Colonic mucosa (tissue), 4 donors: ENCODE measurements around the gene CCDC102B. TPM values are rescaled to one million over a fixed set of nuclear protein-coding genes. Genes with fewer than 3 reads are reported as not detected.

ENCODE experiments used
- DNase-seq: peaks from one replicate; pipeline ENCODE4 v3.0.0-alpha.2; 2020
- H3K27ac ChIP-seq: fragments of 200-600 bp; one replicate; pipeline ENCODE4 v1.8.0; 2021
- H3K27me3 ChIP-seq: fragments of 200-600 bp; one replicate; pipeline ENCODE4 v1.8.0; 2021
- H3K36me3 ChIP-seq: fragments of 200-600 bp; one replicate; pipeline ENCODE4 v1.8.0; 2021
- H3K4me1 ChIP-seq: fragments of 200-600 bp; one replicate; pipeline ENCODE4 v1.8.0; 2021; ENCODE audit warnings: mild to moderate bottlenecking
- H3K4me3 ChIP-seq: fragments of 200-600 bp; one replicate; pipeline ENCODE4 v1.8.0; 2021
- H3K9ac ChIP-seq, 2 donors: one replicate each; pipeline ENCODE4 v1.7.0; 2013; ENCODE audit warnings: control low read depth in 2 of 2, low read depth in 2 of 2, low read length in 2 of 2
- H3K9me3 ChIP-seq: fragments of 200-600 bp; one replicate; pipeline ENCODE4 v1.8.0; 2021
- CTCF ChIP-seq: fragments of 200-600 bp; IDR thresholded peaks from one replicate; pipeline ENCODE4 v1.8.0; 2022; ENCODE audit warnings: antibody characterized with exemption, mild to moderate bottlenecking
- intact Hi-C: fragments of 100-400 bp; cut with DNase I; formaldehyde crosslinking; loops from one replicate; pipeline ENCODE4 v1.14.1; 2022
- total RNA-seq, 2 donors: library from RNA; stranded (reverse); fragmentation: NEBNext Ultra II Directional in 1 of 2; extraction: Animal tissue kit (Norgen Biotek cat#: 25700) in 1 of 2; gene quantifications; one replicate each; pipeline ENCODE4 v1.2.1, GENCODE V29; 2021
- donor health status: healthy.
- donor health status: DM: no; HTN: no; CAD: no.
- donor health status: DM: no; HTN: no; CAD: no.

The CCDC102B gene
- total RNA-seq, 2 donors from 2014 or later, result 1.7 to 3.3 TPM

GRCh38 chr18:68854786-68855391 is 57.0 kb downstream of the CCDC102B start:
- H3K36me3 ChIP-seq, result no peaks in the 10 kb centered on the region
- H3K4me1 ChIP-seq, result no peaks in the 10 kb centered on the region
- intact Hi-C loops, result no loop called here
- no peak overlapping the region for H3K4me3 ChIP-seq
- H3K9ac ChIP-seq, result no peak overlapping the region
- TF ChIP-seq CTCF, result no peak
- no peak for DNase-seq
- no peaks in the 10 kb centered on the region for H3K9me3 ChIP-seq
- H3K27ac ChIP-seq, result no peak overlapping the region
- H3K27me3 ChIP-seq, result no peaks in the 10 kb centered on the region

- H3K27me3 ChIP-seq, result no peaks in the 10 kb centered on the region
- H3K27ac ChIP-seq, result no peak overlapping the region
- no peak for TF ChIP-seq CTCF
- intact Hi-C loops, result no loop called here
- H3K9me3 ChIP-seq, result no peaks in the 10 kb centered on the region
- no peak overlapping the region for H3K4me3 ChIP-seq
- H3K4me1 ChIP-seq, result no peaks in the 10 kb centered on the region
- H3K9ac ChIP-seq, result no peak overlapping the region
- no peaks in the 10 kb centered on the region for H3K36me3 ChIP-seq
- no peak for DNase-seq
Observed at GRCh38 chr18:68855491-68855890, 57.6 kb downstream of the CCDC102B start.

- no peaks in the 10 kb centered on the region for H3K27me3 ChIP-seq
- intact Hi-C loops, result no loop called here
- no peak for TF ChIP-seq CTCF
- H3K9me3 ChIP-seq, result no peaks in the 10 kb centered on the region
- no peak overlapping the region for H3K27ac ChIP-seq
- no peaks in the 10 kb centered on the region for H3K36me3 ChIP-seq
- no peak overlapping the region for H3K9ac ChIP-seq
- H3K4me1 ChIP-seq, result no peaks in the 10 kb centered on the region
- no peak overlapping the region for H3K4me3 ChIP-seq
- no peak for DNase-seq
Observed at GRCh38 chr18:68861365-68861764, 63.5 kb downstream of the CCDC102B start.

GRCh38 chr18:68865021-68865420 is 67.1 kb downstream of the CCDC102B start:
- H3K9ac ChIP-seq, result no peak overlapping the region
- H3K9me3 ChIP-seq, result no peaks in the 10 kb centered on the region
- H3K4me3 ChIP-seq, result no peak overlapping the region
- no peak overlapping the region for H3K27ac ChIP-seq
- no peaks in the 10 kb centered on the region for H3K4me1 ChIP-seq
- no peaks in the 10 kb centered on the region for H3K27me3 ChIP-seq
- DNase-seq, result no peak
- no peak for TF ChIP-seq CTCF
- no peaks in the 10 kb centered on the region for H3K36me3 ChIP-seq
- intact Hi-C loops, result no loop called here

GRCh38 chr18:68865503-68865902 is 67.6 kb downstream of the CCDC102B start:
- no peaks in the 10 kb centered on the region for H3K4me1 ChIP-seq
- intact Hi-C loops, result no loop called here
- no peak for DNase-seq
- no peaks in the 10 kb centered on the region for H3K36me3 ChIP-seq
- no peaks in the 10 kb centered on the region for H3K9me3 ChIP-seq
- H3K9ac ChIP-seq, result no peak overlapping the region
- TF ChIP-seq CTCF, result no peak
- H3K27me3 ChIP-seq, result no peaks in the 10 kb centered on the region
- no peak overlapping the region for H3K4me3 ChIP-seq
- no peak overlapping the region for H3K27ac ChIP-seq
